ENCODE data around the gene ITPR3. TPM values are rescaled to one million over a fixed set of nuclear protein-coding genes. Genes with fewer than 3 reads are reported as not detected.

The ITPR3 gene
- polyA plus RNA-seq, 1 of the 3 experiments (the other 2 are of a cell fraction): 8.1 TPM

- no peaks in the 10 kb centered on the region for H3F3A ChIP-seq (replicated peaks; ENCODE audit: insufficient read depth)
- H3K27ac ChIP-seq (ENCODE audit: low read depth in 2 of 2, low read length in 1 of 2): no peak overlapping the region
- H3K9me2 ChIP-seq: no peaks in the 10 kb centered on the region
- 62% methylated on average over 13 of the region's 13 CpGs for WGBS (ENCODE audit: low lambda C conversion rate)
- no peaks in the 10 kb centered on the region; a peak in 1 of 4 replicates for H3K4me1 ChIP-seq (ENCODE audit: control insufficient read depth in 1 of 2, insufficient read depth in 2 of 2, low read depth in 1 of 2, low read length in 1 of 2)
- DNase-seq: no peak
- ChIA-PET CTCF (interaction anchor here (1.0 to 3.4 kb wide), 7 partner anchors 9 to 139 kb away, joined by 3 to 21 read pairs (median 3); partner anchors contain the start of gene UQCC2), POLR2A (no interaction called here)
- no peaks in the 10 kb centered on the region for H3K36me3 ChIP-seq (replicated peaks in 1 of 2; ENCODE audit: control insufficient read depth in 1 of 2, insufficient read depth in 2 of 2, low read length in 1 of 2)
- no peaks in the 10 kb centered on the region for H3K9me3 ChIP-seq
- H4K20me1 ChIP-seq (ENCODE audit: insufficient read depth): no peaks in the 10 kb centered on the region
- no peaks in the 10 kb centered on the region for H3K79me2 ChIP-seq (ENCODE audit: insufficient read depth)
- no peak overlapping the region for H2AFZ ChIP-seq (ENCODE audit: low read depth)
- no peak overlapping the region for H3K9ac ChIP-seq
- H3K4me3 ChIP-seq (ENCODE audit: low read depth in 2 of 2, low read length in 1 of 2): no peak overlapping the region
- TF ChIP-seq, protein P1, sequence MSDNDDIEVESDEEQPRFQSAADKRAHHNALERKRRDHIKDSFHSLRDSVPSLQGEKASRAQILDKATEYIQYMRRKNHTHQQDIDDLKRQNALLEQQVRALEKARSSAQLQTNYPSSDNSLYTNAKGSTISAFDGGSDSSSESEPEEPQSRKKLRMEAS (IDR thresholded peaks at IDR 0.05; ENCODE audit: low read depth): no peak
- TF ChIP-seq FOSL2 (IDR thresholded peaks at IDR 0.05; ENCODE audit: borderline replicate concordance, low read depth) (no peak), RXRA (IDR thresholded peaks at IDR 0.05; ENCODE audit: borderline replicate concordance, low read depth) (no peak), TEAD4 (IDR thresholded peaks at IDR 0.05; ENCODE audit: borderline replicate concordance, insufficient read depth) (no peak), GATA2 (CRISPR knock-in tag; IDR thresholded peaks at IDR 0.05) (no peak), EZH2phosphoT487 (IDR thresholded peaks at IDR 0.05; ENCODE audit: borderline replicate concordance, low read depth) (no peak)
- H3K4me2 ChIP-seq: no peak overlapping the region
- H3K27me3 ChIP-seq (ENCODE audit: insufficient read depth): peaks cover 75% of the 10 kb centered on the region
Observed at GRCh38 chr6:33724102-33725023, 103.2 kb downstream of the ITPR3 start.

- POLR2A ChIA-PET: no interaction called here
- DNase-seq: no peak
- H3K27ac ChIP-seq (ENCODE audit: low read depth in 2 of 2, low read length in 1 of 2): no peak overlapping the region
Observed at GRCh38 chr6:33725222-33725621, 104.1 kb downstream of the ITPR3 start.

More at GRCh38 chr6:33725222-33725621, 104.1 kb downstream of the ITPR3 start:
- peaks cover 66% of the 10 kb centered on the region for H3K27me3 ChIP-seq (ENCODE audit: insufficient read depth)
- no peaks in the 10 kb centered on the region for H3K36me3 ChIP-seq (replicated peaks in 1 of 2; ENCODE audit: control insufficient read depth in 1 of 2, insufficient read depth in 2 of 2, low read length in 1 of 2)
- H3F3A ChIP-seq (replicated peaks; ENCODE audit: insufficient read depth): no peaks in the 10 kb centered on the region
- H2AFZ ChIP-seq (ENCODE audit: low read depth): no peak overlapping the region
- no peaks in the 10 kb centered on the region for H3K9me3 ChIP-seq
- H3K4me3 ChIP-seq (ENCODE audit: low read depth in 2 of 2, low read length in 1 of 2): no peak overlapping the region
- CTCF ChIA-PET: interaction anchor here (1.0 to 8.2 kb wide), 3 partner anchors 9 to 22 kb away, joined by 3 to 59 read pairs (median 3); no protein-coding TSS in a partner anchor
- H3K9ac ChIP-seq: no peak overlapping the region
- H4K20me1 ChIP-seq (ENCODE audit: insufficient read depth): no peaks in the 10 kb centered on the region
- TF ChIP-seq ZBTB33 (IDR thresholded peaks at IDR 0.05; ENCODE audit: borderline replicate concordance, low read depth) (no peak), PBX3 (IDR thresholded peaks at IDR 0.05) (no peak), FOXJ3 (CRISPR knock-in tag; IDR thresholded peaks at IDR 0.05) (no peak), RAD21 (IDR thresholded peaks at IDR 0.05; ENCODE audit: low read length) (no peak), FOSL2 (IDR thresholded peaks at IDR 0.05; ENCODE audit: borderline replicate concordance, low read depth) (no peak), USF2 (IDR thresholded peaks at IDR 0.05; ENCODE audit: borderline replicate concordance, low read depth, low read length) (no peak), FOXM1 (IDR thresholded peaks at IDR 0.05; ENCODE audit: low read depth) (no peak), ELF1 (IDR thresholded peaks at IDR 0.05) (no peak), POLR2AphosphoS5 (IDR thresholded peaks at IDR 0.05; ENCODE audit: low read depth, low read length) (no peak), NFIC (IDR thresholded peaks at IDR 0.05; ENCODE audit: borderline replicate concordance) (no peak), MEF2A (IDR thresholded peaks at IDR 0.05; ENCODE audit: borderline replicate concordance, low read depth) (no peak), RXRA (IDR thresholded peaks at IDR 0.05; ENCODE audit: borderline replicate concordance, low read depth) (no peak), TAF1 (IDR thresholded peaks at IDR 0.05; ENCODE audit: borderline replicate concordance, low read depth, low read length) (no peak), YY1 (IDR thresholded peaks at IDR 0.05; ENCODE audit: low read depth) (no peak), RFX5 (IDR thresholded peaks at IDR 0.05; ENCODE audit: low read length) (no peak)
- TF ChIP-seq, protein P2, sequence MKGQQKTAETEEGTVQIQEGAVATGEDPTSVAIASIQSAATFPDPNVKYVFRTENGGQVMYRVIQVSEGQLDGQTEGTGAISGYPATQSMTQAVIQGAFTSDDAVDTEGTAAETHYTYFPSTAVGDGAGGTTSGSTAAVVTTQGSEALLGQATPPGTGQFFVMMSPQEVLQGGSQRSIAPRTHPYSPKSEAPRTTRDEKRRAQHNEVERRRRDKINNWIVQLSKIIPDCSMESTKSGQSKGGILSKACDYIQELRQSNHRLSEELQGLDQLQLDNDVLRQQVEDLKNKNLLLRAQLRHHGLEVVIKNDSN (IDR thresholded peaks at IDR 0.05; ENCODE audit: borderline replicate concordance, low read depth): no peak
- no peaks in the 10 kb centered on the region for H3K9me2 ChIP-seq
- H3K4me2 ChIP-seq: no peak overlapping the region
- H3K4me1 ChIP-seq (ENCODE audit: control insufficient read depth in 1 of 2, insufficient read depth in 2 of 2, low read depth in 1 of 2, low read length in 1 of 2): no peaks in the 10 kb centered on the region; a peak in 1 of 4 replicates
- 86% methylated on average over 11 of the region's 14 CpGs for WGBS (ENCODE audit: low lambda C conversion rate)
- H3K79me2 ChIP-seq (ENCODE audit: insufficient read depth): no peaks in the 10 kb centered on the region
